GM19467 (cell line): ENCODE data around the gene FAM227B.

Experiments
- ATAC-seq: cut with Tn5 transposase; IDR thresholded peaks from one replicate; pipeline ENCODE4 v1.9.1; 2021; ENCODE audit warnings: mild to moderate bottlenecking, moderate library complexity; ENCODE audit not compliant: unreplicated experiment

FAM227B gene

DNA sequence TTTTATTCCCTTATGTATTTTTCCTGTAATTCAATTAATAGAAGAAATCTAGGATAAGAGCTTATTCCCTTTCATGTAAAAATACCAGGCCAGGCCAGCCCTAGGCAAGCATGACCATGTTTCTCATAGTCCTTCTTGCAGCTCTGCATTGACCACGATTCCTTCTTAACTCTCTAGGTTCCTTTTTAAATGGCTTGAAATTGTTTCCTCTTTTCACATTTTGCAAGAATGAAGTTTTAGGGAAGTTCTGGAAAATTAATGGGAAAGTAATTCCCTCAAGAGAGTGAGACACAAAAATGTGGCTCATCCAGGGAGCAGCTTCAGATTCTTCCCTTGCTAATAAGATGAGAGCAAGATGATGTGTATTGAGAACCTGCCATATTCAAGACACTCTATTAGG, 314.1 kb downstream of the FAM227B start:
- no peak for ATAC-seq

DNA sequence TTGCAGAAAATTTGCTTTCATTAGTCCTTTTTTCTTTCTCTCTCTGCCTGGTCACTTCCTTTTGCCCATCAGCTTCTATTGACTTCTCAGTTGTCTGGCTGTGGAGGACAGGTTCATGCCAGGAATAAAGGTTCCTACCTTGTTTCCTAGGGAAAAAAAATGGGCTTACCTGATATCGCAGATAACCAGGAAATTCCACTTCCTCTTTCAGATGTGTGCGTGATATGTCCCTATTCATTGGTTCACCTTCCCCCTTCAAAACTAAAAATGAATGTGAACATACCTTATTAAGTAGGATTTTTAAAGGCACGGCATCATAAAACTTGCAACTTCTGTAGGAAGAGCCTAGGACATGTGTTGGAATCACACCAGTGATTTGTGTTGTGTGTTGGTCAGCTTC, 317.6 kb downstream of the FAM227B start:
- ATAC-seq = no peak

GRCh38 chr15:49301562-49301961, 319.1 kb downstream of the FAM227B start:
- ATAC-seq = no peak

GRCh38 chr15:49300856-49301255, 319.8 kb downstream of the FAM227B start:
- ATAC-seq = no peak

- ATAC-seq = no peak
Measured at GRCh38 chr15:49297584-49297983, 323.0 kb downstream of the FAM227B start.

- no peak for ATAC-seq
Measured at GRCh38 chr15:49296258-49296657, 324.4 kb downstream of the FAM227B start.

- ATAC-seq = no peak
Measured at GRCh38 chr15:49293941-49294340, 326.7 kb downstream of the FAM227B start.

- ATAC-seq = no peak
Measured at GRCh38 chr15:49290191-49290590, 330.4 kb downstream of the FAM227B start.

DNA sequence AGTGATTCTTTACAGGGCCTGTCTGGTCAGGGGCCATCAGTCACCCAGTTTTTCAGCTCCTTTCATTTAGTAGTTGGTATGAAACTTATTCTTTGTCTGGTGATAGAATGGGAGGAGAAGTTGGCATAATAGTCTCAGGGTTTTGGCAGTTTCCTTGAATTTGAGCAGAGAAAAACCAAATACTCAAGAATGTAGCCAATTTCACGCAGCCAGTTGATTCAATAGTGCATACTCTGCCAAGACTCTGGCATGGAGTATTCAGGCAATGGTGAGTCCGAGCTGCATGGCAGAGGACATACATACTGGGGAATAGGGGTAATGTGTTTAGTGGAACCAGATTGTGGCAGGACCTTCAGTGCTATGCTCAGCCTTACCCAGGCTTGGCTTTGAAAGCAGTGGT, 332.2 kb downstream of the FAM227B start:
- ATAC-seq = no peak

GRCh38 chr15:49287481-49287880, 333.1 kb downstream of the FAM227B start:
- no peak for ATAC-seq

- no peak for ATAC-seq
Measured at GRCh38 chr15:49286649-49287404, 333.8 kb downstream of the FAM227B start.

GRCh38 chr15:49282366-49282765, 338.3 kb downstream of the FAM227B start:
- ATAC-seq = no peak

GRCh38 chr15:49279521-49280456, 340.8 kb downstream of the FAM227B start:
- no peak for ATAC-seq

DNA sequence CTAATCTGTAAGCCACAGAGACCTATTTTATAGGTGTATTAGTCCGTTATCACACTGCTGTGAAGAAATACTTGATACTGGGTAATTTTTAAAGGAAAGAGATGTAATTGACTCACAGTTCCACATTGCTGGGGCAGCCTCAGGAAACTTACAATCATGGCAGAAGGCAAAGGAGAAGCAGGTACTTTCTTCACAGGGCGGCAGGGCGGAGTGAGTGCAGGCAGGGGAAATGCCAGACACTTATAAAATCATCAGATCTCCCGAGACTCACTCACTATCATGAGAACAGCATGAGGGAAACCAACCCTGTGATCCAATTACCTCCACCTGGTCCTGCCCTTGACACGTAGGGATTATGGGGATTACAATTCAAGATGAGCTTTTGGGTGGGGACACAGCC, 341.9 kb downstream of the FAM227B start:
- no peak for ATAC-seq
